Right cardiac atrium (tissue), 5 donors: ENCODE results near the gene GPC6. TPM values are rescaled to one million over a fixed set of nuclear protein-coding genes. Genes with fewer than 3 reads are reported as not detected.

Experiments used
- ATAC-seq, 2 donors: fragments of 200-7000 bp; cut with Tn5 transposase; one replicate each; pipeline versions ENCODE4 v1.8.0 to v1.9.1; 2020; ENCODE audit warnings: moderate library complexity in 2 of 2, mild to moderate bottlenecking in 1 of 2
- DNase-seq, 3 donors: peaks; one replicate each; pipeline ENCODE4 v3.0.0-alpha.2; 2020
- H3K27ac ChIP-seq: one replicate; pipeline ENCODE4 v1.5.1; 2013; ENCODE audit warnings: mild to moderate bottlenecking, low read length, control low read depth, moderate library complexity
- H3K27me3 ChIP-seq: one replicate; pipeline ENCODE4 v1.6.1; 2013; ENCODE audit not compliant: control insufficient read depth, insufficient read depth
- H3K4me1 ChIP-seq: one replicate; pipeline ENCODE4 v1.6.1; 2013; ENCODE audit warnings: low read length; ENCODE audit not compliant: control insufficient read depth, insufficient read depth
- H3K4me3 ChIP-seq: one replicate; pipeline ENCODE4 v1.5.1; 2013; ENCODE audit warnings: low read length, control low read depth
- H3K9me3 ChIP-seq: one replicate; pipeline ENCODE4 v1.6.1; 2013; ENCODE audit warnings: low read length; ENCODE audit not compliant: control insufficient read depth
- WGBS: extraction: QIAGEN DNeasy Blood & Tissue Kit; methylation state at CpG from one replicate; pipeline ENCODE4 v1.1.7; 2013; 5-methylcytosine and 5-hydroxymethylcytosine counted together
- intact Hi-C, 4 donors: fragments of 100-400 bp; cut with DNase I; formaldehyde crosslinking; loops; one replicate each; pipeline versions ENCODE4 v1.11.0 to v1.14.0; 2022 to 2023
- polyA plus RNA-seq: library from polyadenylated mRNA; stranded (reverse); fragments of 200-250 nt; gene quantifications from one replicate; pipeline ENCODE4 v1.2.3, GENCODE V29; 2013
- total RNA-seq, 4 donors: library from RNA; stranded (reverse); fragmentation: NEBNext Ultra II Directional; extraction: Animal tissue kit (Norgen Biotek cat#: 25700); gene quantifications; one replicate each; pipeline ENCODE4 v1.2.1, GENCODE V29; 2021
- donor health status: healthy with polysubstance abuse.
- donor health status: DM: no; HTN: yes; CAD: no.
- donor health status: DM: no; HTN: no; CAD: no.
- donor health status: DM: no; HTN: yes; CAD: no; lungs with severe emphysema.
- donor health status: DM: yes; HTN: yes; CAD: no.

The GPC6 gene
- total and polyA plus RNA-seq, 5 donors: 1.5 to 11.0 (median 5.3) TPM

- Histone ChIP-seq H3K4me1 (no peaks in the 10 kb centered on the region), H3K27ac (no peak overlapping the region), H3K4me3 (no peak overlapping the region), H3K27me3 (no peaks in the 10 kb centered on the region), H3K9me3 (no peaks in the 10 kb centered on the region)
- DNase-seq (no peak), ATAC-seq (no peak)
- WGBS: 73% methylated on average over 3 of the region's 3 CpGs
- intact Hi-C loops: no loop called here
These were observed 720.4 kb downstream of the GPC6 start for GRCh38 chr13:93946994-93947393.

- Histone ChIP-seq H3K9me3 (no peaks in the 10 kb centered on the region), H3K4me3 (no peak overlapping the region), H3K27me3 (no peaks in the 10 kb centered on the region), H3K4me1 (no peaks in the 10 kb centered on the region), H3K27ac (no peak overlapping the region)
- 69% methylated on average over 5 of the region's 5 CpGs for WGBS
- intact Hi-C loops: no loop called here
- no peak for DNase-seq
- no peak for ATAC-seq
These were observed 721.0 kb downstream of the GPC6 start for GRCh38 chr13:93947651-93948050.

DNA sequence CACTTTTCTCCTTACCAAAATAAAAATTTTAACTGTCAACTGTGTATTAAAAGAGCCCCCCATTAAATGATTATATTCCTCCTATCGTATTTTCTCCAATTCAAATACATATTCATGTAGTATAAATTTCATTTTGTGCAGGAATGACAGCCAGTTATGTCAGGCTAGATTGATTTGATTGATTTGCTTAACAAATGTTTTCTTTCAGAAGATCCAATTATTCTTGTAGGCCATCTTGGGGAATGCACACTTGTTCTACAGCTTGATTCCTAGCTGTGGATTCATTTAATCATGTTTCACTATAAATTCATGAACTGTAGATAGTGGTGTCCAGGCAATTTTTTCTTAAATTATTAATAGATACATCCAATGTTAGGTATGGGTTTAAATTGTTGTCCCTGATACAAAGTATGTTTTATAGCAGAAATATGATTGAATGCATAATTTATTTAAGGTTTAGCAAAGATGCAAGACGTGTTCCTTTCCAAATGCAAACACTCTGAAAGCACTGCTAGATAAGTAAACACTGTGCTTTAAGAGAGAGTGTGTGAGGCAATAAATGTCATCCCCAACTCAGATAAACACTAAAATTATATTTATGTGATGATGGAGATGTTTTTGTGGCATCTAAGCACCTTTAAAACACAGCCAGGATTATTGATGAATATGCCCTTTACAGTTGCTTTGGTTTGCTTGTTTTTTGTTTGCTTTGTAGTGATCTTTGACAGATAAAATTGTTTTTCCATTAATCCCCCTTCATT, 721.7 kb downstream of the GPC6 start:
- Histone ChIP-seq H3K4me1 (no peaks in the 10 kb centered on the region), H3K9me3 (no peaks in the 10 kb centered on the region), H3K4me3 (no peak overlapping the region), H3K27ac (no peak overlapping the region), H3K27me3 (no peaks in the 10 kb centered on the region)
- DNase-seq (no peak), ATAC-seq (no peak)
- intact Hi-C loops: no loop called here
- WGBS: 61% methylated on average over 2 of the region's 2 CpGs

DNA sequence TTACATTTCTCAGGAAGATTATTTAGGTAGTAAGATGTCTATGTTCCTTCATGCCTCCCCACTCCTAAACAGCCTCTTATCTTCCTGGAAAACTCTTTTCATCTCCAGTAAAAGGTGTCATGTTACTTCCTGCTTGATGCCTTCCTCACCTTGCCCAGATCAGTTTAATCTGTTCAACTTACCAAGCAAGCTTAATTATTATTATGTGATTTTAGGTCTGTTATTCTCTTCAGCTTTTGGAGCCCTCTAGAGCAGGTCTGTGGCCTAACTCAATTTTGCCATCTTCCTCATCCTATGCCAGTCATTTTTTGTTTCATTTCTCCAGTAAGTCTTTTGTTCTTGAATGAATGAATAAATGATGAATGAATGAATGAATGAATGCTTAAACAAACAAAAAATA, 724.5 kb downstream of the GPC6 start:
- H3K27me3 ChIP-seq: no peaks in the 10 kb centered on the region
- H3K4me1 ChIP-seq: no peaks in the 10 kb centered on the region
- ATAC-seq (no peak), DNase-seq (no peak)
- intact Hi-C loops: no loop called here
- H3K4me3 ChIP-seq: no peak overlapping the region
- H3K9me3 ChIP-seq: no peaks in the 10 kb centered on the region
- H3K27ac ChIP-seq: no peak overlapping the region

GRCh38 chr13:93951951-93952350, 725.3 kb downstream of the GPC6 start:
- 97% methylated on average over 1 of the region's 1 CpG for WGBS
- intact Hi-C loops: no loop called here
- H3K9me3 ChIP-seq: no peaks in the 10 kb centered on the region
- DNase-seq: no peak
- H3K4me3 ChIP-seq: no peak overlapping the region
- H3K27ac ChIP-seq: no peak overlapping the region
- no peaks in the 10 kb centered on the region for H3K4me1 ChIP-seq
- no peak for ATAC-seq
- H3K27me3 ChIP-seq: no peaks in the 10 kb centered on the region

DNA sequence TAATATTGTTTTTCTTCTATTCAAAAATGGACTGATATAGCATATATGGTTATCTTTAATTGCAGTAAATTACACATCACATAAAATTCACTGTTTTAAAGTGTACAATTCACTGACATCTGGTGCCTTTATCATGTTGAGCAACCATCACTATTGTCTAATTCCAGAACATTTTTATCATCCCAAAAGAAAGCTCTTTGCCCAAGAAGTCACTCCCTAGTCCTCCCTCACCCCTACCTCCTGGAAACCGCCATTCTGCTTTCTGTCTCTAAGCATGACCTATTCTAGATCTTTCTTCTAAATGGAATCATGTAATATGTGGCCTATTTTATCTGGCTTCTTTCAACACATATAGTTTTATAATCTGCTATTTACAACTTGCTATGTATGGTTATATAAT, 727.2 kb downstream of the GPC6 start:
- Histone ChIP-seq H3K27me3 (no peaks in the 10 kb centered on the region), H3K4me1 (no peaks in the 10 kb centered on the region), H3K4me3 (no peak overlapping the region), H3K27ac (no peak overlapping the region), H3K9me3 (no peaks in the 10 kb centered on the region)
- ATAC-seq (no peak), DNase-seq (no peak)
- intact Hi-C loops: no loop called here
- WGBS: 83% methylated on average over 1 of the region's 1 CpG

GRCh38 chr13:93955904-93956303, 729.3 kb downstream of the GPC6 start:
- H3K27ac ChIP-seq: no peak overlapping the region
- ATAC-seq: no peak
- intact Hi-C loops: no loop called here

DNA sequence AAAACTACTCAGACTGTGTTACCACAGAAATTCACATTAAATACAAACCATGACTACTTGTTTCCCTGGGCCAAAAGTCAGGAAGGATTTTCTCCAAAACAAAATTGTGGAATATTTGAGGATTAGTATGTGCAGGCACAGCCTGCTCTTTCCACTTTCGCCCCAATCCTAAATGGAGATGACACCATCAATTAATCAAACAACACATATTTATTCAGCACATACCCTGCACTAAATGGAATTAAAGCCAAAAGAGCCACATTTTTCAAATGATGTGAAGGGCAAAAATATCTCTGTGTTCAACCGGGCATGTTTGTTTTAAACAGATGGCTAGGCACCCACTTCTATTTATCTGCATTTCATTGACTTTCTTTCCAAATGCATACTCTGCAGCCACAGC, 729.8 kb downstream of the GPC6 start:
- H3K27ac ChIP-seq: no peak overlapping the region
- WGBS: 66% methylated on average over 2 of the region's 2 CpGs
- H3K27me3 ChIP-seq: no peaks in the 10 kb centered on the region
- DNase-seq (no peak), ATAC-seq (no peak)
- H3K9me3 ChIP-seq: no peaks in the 10 kb centered on the region
- no peaks in the 10 kb centered on the region for H3K4me1 ChIP-seq
- H3K4me3 ChIP-seq: no peak overlapping the region
- intact Hi-C loops: no loop called here

More at GRCh38 chr13:93955904-93956303, 729.3 kb downstream of the GPC6 start:
- Histone ChIP-seq H3K27me3 (no peaks in the 10 kb centered on the region), H3K4me1 (no peaks in the 10 kb centered on the region), H3K4me3 (no peak overlapping the region), H3K9me3 (no peaks in the 10 kb centered on the region)
- no peak for DNase-seq

DNA sequence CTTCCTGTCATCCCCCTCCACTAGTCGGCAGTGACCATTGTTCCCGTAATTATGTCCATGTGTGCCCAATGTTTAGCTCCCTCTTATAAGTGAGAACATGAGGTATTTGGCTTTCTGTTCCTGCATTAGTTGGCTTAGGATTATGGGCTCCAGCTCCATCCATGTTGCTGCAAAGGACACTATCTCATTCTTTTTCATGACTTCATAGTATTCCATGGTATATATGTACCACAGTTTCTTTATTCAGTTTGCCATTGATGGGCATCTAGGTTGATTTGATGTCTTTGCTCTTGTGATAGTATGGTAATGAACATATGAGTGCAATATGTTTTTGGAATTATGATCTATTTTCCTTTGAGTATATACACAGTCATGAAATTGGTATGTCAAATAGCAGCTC, 730.8 kb downstream of the GPC6 start:
- intact Hi-C loops: no loop called here
- DNase-seq: no peak
- WGBS: 98% methylated on average over 2 of the region's 2 CpGs
- ATAC-seq: no peak
- Histone ChIP-seq H3K4me1 (no peaks in the 10 kb centered on the region), H3K4me3 (no peak overlapping the region), H3K27ac (no peak overlapping the region), H3K9me3 (no peaks in the 10 kb centered on the region), H3K27me3 (no peaks in the 10 kb centered on the region)

- ATAC-seq: no peak
- no peaks in the 10 kb centered on the region for H3K4me1 ChIP-seq
- H3K9me3 ChIP-seq: no peaks in the 10 kb centered on the region
- no peak overlapping the region for H3K27ac ChIP-seq
- no peak for DNase-seq
- intact Hi-C loops: no loop called here
- no peak overlapping the region for H3K4me3 ChIP-seq
- WGBS: 81% methylated on average over 10 of the region's 10 CpGs
- no peaks in the 10 kb centered on the region for H3K27me3 ChIP-seq
These were observed 733.4 kb downstream of the GPC6 start for GRCh38 chr13:93959796-93960533.

DNA sequence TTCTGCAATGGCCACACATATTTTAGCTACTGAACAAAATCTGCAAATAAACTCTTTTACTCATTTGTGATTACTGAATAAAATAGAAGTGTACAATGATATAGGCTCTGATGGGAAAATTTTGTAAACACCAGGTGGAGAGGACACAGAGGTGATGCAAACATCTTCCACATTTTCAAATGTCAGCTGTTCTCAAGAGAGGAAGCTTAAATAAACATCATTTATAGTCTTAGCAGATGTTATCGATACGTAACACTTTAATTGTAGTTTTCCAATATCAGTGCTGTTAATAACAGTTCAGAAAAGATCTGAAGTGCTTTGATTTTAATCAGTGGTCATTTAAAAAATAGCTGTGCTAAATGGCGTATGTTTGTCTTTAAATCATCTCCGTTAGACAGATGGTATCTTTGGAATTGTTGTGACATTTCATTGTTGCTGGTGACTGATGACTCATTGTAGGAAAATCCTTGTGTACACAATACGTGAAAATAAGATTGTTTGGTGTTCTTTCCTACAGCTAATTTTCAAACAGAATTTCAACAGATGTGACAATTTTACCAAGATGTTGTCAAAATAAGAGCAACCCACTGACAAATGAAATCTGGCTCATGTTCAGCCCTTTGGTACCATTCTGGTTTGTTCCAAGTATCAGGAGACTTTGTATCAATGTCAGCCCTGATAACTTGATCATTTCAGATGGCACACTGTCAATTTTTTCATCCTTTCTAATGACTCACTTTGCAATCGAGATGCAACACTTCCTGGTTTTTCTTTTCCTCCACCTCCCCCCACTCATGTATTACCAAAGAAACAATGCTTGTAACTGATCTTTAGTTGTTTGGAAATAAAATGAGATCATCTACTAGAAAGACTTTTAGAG, 736.9 kb downstream of the GPC6 start:
- no peak overlapping the region for H3K27ac ChIP-seq
- H3K27me3 ChIP-seq: no peaks in the 10 kb centered on the region
- intact Hi-C loops: no loop called here
- DNase-seq (no peak), ATAC-seq (no peak)
- no peak overlapping the region for H3K4me3 ChIP-seq
- H3K4me1 ChIP-seq: no peaks in the 10 kb centered on the region
- no peaks in the 10 kb centered on the region for H3K9me3 ChIP-seq
- WGBS: 53% methylated on average over 6 of the region's 6 CpGs
